ELR (cell line): ENCODE results near the gene TEAD1.
A peak's percentile ranks its signal among the peaks of the same experiment; 100 is the strongest.

Experiments used
- DNase-seq: peaks from one replicate; pipeline ENCODE4 v3.0.0-alpha.2; 2015; ENCODE audit warnings: low read depth

TEAD1 gene

GRCh38 chr11:12897867-12898266 is 223.6 kb downstream of the TEAD1 start:
- DNase-seq = no peak

- peak; percentile 99 for DNase-seq
Observed at GRCh38 chr11:12900496-12900895, 226.3 kb downstream of the TEAD1 start.

DNA sequence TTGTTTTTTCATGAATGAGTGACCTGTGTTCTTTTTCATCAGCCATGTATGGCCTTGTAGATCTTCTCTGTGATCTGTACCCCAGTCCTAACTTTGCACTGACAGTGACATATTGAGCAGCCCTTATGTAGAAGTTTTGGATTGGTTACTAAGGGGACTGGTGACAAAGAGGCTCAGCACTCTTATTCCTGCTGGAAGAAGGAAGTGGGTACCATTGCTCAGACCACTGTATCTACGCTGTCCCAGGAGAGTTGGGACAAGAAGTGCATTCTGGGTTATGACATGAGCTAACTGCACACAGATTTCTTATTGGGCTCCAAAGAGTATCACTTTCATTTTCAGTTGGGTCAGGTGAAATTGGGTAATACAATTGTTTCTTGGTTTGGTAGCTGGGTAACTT is 227.1 kb downstream of the TEAD1 start:
- DNase-seq = no peak

GRCh38 chr11:12901874-12902481 is 227.8 kb downstream of the TEAD1 start:
- DNase-seq = peak; percentile 85

- DNase-seq = no peak
Observed at GRCh38 chr11:12902791-12903486, 228.7 kb downstream of the TEAD1 start.

DNA sequence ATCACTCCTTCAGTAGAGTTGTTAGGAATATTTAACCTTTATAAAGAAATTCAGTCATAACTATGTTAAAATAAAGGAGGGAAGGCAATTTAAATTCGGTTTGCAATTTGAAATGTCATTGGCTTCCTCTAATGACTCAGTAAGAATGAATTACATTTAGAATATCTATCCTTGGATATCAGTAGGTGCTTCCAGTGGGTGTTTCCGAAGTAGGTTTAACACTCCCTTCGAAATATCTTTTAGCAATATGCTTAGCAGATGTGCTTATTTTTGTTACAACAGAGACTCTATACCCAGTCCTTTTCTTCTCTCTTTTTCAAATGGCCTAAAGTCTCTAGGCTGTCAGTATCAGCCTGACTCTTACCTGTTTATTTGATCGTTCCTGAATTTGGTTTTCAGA is 231.2 kb downstream of the TEAD1 start:
- no peak for DNase-seq

GRCh38 chr11:12906501-12906900 is 232.3 kb downstream of the TEAD1 start:
- no peak for DNase-seq

- DNase-seq = no peak
Observed at GRCh38 chr11:12909879-12910278, 235.7 kb downstream of the TEAD1 start.

DNA sequence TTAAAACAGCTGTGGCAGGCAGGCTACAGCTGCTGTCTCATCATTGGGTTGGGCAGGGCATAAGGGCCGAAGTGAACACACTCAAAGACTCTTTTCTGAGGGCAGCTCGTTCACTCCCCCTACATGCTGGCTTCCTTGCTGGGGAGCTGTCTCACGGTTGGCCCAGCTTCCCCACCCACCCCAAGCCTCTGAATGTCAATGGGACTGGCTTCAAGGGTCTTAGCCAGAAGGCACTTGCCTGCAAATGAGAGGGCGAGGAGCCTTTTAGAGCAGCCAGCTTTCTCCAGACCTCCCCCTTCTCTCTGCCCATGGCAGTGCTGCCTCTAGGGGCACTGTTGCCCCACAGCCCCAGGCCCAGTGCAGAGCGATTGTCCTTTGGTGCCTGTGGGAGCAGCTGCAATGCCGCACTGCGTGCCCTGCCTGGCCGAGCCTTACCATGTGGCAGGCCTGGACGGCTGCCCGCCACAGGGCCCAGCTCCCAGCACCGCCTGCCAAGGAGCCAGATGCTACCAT is 240.2 kb downstream of the TEAD1 start:
- peak; percentile 40 for DNase-seq

- DNase-seq = no peak
Observed at GRCh38 chr11:12915093-12915492, 240.9 kb downstream of the TEAD1 start.

- no peak for DNase-seq
Observed at GRCh38 chr11:12917822-12918221, 243.6 kb downstream of the TEAD1 start.

DNA sequence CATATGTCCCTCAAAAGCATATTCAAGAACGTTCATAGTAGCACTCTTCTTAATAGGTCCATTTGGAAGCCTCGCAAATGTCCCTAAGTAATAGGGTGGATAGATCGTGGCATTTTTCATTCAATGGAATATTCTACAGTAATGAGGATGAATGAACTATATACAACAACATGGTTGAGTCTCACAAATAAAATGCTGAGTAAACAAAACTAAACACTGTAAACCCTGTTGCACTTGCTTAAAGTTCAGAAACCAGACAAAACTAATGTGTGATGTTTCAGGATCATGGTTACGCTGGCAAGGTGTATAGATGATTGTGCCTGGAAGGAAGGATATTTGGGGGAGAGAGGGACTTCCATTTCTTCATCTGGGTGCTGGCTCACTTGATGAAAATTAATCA is 244.4 kb downstream of the TEAD1 start:
- DNase-seq = no peak

DNA sequence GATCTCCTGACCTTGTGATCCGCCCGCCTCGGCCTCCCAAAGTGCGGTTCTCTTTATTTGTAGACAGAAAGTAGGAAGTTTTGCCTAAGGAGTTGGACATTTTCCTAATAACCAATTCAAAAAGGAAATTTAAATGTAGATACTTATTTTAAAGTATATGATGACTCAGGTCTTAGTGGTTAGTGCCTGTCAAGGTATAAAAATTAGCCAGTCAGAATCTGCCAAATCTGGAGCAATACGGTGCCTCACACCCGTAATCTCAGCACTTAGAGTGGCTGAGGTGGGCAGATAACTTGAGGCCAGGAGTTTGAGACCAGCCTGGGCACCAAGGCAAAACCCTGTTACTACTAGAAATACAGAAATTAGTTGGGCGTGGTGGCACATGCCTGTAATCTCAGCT is 248.2 kb downstream of the TEAD1 start:
- DNase-seq = no peak

GRCh38 chr11:12922980-12923507 is 248.8 kb downstream of the TEAD1 start:
- no peak for DNase-seq

- DNase-seq = no peak
Observed at GRCh38 chr11:12924650-12925049, 250.4 kb downstream of the TEAD1 start.

DNA sequence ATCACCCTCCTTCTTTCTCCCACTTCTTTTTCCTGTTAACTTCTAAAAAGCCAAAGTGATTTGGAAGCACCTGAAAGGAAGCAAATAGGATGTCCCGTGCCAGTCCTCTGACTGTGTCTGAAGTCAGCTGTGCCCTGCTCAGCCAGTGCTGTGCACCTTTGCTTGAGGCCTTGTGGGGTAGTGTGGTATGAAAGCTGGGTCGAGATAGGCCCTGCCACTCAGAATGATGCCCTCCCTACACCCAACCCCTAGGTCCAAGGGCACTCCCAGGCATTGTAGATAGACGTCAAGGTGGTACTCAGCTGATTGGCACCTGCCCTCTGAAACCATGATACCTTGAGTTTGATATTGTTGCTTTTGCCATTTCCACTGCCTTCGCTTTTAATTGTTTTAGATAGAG is 251.3 kb downstream of the TEAD1 start:
- DNase-seq = no peak

DNA sequence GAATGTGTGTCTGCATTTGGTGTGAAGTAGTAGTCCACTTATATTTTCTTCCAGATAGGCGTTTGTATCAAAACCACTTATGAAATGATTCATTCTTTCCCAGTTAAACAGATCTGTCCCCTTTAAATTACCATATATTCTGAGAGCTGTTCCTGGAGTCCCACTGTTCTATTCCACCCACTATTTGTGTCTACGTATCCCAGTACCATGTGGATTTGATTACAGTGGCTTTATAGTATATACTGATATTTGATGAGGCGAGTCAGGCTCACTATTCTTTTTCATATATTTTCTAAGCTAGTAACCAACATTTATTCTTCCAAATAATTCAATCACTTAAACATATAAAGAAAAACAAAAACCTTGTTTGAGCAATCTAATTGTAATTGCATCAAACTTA is 253.0 kb downstream of the TEAD1 start:
- DNase-seq = no peak

DNA sequence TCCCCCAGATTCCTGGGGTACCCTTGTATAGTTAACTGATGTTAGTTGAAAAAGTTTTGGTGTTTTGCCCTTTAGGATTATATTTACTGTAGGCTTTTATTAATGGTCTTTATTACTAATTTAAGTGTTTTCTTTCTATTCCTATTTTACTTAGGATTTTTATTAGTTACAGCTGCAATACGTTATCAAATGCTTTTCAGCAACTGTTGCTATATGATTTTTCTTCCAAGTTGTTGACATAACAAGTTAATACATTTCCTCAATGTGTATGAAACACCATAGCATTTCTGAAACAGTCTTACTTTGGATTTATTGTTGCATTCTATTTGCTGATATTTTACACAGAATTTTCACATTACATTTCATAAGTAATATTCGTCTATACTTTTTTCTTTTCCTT is 253.7 kb downstream of the TEAD1 start:
- DNase-seq = no peak

GRCh38 chr11:12930850-12931249 is 256.6 kb downstream of the TEAD1 start:
- DNase-seq = no peak

DNA sequence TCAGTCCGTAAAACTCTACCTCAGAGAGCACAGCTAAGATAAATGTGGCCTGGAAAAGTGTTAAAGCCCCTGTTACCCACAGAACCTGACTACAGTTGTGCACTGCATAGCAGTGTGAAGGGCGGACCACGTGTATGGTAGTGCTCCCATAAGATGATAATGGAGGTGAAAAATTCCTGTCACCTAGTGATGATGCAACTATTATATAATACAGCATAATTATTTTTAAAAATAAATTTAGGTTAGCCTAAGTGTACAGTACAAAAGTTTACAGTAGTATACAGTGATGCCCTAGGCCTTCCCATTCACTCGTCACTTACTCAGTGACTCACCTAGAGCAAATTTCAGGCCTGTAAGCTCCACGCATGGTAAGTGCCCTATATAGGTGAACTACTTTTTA is 258.3 kb downstream of the TEAD1 start:
- DNase-seq = no peak

DNA sequence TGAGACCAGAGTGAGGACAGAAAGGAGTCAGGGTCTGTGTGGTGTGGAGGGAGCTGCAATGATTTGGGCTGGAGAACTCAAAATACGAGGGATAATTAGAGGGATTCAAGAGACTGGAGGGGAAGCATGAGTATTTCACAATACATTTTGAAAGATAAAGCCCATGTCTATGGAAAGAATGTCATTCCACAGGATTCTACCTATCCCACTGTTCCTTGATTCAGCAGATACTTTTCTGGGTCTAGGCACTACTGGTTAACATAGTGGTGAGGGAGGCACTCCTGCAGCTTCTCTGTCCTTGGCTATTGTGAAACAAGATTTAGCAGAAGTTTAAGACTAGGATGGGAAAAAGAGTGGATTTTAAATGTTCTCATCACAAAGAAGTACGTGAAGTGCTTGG is 262.0 kb downstream of the TEAD1 start:
- no peak for DNase-seq

- DNase-seq = no peak
Observed at GRCh38 chr11:12938590-12939247, 264.5 kb downstream of the TEAD1 start.

- no peak for DNase-seq
Observed at GRCh38 chr11:12941671-12942070, 267.4 kb downstream of the TEAD1 start.
